GM21447 (cell line): ENCODE data around the gene C1orf159.

Source experiments
- ATAC-seq: cut with Tn5 transposase; IDR thresholded peaks from one replicate; pipeline ENCODE4 v1.9.1; 2021; ENCODE audit not compliant: unreplicated experiment

C1orf159 gene

DNA sequence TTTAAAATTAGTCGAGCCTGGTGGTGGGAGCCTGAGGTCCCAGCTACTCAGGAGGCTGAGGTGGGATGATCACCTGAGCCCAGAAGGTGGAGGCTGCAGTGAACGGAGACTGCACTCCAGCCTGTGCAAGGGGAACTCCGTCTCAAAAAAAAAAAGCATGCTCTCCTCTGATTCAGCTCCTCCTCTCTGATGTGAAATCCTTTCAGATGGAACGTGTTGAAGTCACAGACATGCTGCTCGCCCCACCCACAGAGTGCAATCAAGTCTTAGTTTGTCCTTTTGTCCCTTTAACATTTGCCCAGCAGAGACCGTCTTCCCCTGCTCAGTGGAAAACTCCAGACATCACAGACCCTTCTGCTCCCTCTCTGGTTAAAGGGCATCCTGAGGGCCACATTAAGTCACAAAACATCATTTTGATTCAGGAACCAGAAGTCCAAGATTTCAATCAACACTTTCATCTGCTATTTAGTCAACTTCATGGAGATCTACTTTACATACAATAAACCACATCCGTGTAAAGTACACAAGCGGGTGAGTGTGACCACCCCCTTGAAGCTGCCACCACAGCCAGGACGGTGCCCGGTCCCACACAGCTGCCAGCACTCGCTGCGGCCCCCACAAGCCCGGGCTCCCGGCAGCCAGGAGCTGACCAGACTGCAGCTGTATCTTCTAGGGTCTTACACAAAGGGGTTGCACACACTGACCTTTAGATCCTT lies 22.8 kb downstream of the C1orf159 start:
- ATAC-seq, result no peak

DNA sequence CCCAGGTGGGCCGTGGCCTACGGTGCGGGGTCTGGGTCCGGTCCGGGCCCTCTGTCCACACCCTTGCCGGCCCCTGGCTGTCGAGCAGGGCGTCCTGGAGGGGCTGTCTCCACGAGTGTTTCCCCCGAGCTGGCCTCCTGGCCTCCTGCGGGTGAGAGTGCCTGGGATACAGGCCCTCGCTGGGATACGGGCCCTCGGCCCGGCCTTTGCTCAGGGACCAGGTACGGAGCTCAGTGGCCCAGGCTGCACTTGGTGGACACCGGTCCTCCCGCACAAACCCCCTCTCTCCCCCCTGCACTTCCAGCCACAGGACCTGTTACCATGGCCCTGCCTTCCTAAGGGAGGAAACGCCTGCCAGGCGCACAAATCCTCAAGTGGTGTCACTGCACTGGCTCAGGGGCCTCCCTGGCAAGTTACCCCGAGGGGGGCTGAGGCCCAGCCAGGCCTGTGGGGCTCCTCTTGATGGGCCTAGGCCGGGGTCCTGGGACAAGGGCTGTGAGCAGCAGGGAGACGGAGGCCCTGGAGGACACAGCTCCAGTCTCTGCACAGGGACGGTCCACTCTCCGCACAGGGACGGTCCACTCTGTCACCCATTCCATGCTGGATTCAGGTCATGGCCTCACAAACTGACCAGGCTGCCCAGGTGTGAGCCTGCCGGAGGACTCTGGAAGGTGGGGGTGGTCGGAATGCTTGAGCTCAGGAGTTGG lies 23.6 kb downstream of the C1orf159 start:
- ATAC-seq, result no peak

DNA sequence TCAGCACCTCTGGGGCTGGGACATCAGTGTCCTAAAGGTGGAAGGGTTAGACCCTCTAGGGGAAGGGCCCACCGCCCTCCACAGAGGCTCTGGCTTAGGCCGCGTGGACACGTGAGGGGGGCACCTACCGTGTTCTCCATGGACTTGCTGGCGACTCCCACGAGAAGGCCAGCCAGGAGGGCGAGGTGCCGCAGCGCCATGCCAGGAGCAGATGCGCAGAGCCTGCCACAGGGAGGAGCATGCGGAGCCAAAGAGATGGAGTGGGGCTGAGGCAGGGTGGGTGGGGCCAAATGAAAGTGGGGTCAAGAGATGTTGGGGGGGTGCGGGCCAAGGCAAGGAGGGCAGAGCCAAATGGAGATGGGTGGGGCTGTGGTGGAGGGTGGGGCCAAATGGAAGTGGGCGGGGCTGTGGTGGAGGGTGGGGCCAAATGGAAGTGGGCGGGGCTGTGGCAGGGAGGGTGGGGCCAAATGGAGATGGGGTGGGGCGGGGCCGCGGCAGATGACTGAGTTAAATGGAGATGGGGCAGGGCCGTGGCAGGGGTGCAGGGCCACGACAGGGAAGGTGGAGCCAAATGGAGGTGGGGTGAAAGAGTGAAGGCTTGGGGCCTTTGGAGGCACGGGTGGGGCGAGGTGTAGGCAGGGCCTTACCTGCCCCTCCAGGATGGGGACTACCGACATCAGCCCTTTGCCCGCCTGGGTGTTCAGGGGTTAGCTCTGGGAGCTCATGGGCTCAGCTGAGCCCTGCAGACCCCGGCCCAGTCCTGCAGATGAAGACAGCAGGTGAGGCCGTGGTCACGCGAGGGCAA lies 24.3 kb downstream of the C1orf159 start:
- no peak for ATAC-seq

DNA sequence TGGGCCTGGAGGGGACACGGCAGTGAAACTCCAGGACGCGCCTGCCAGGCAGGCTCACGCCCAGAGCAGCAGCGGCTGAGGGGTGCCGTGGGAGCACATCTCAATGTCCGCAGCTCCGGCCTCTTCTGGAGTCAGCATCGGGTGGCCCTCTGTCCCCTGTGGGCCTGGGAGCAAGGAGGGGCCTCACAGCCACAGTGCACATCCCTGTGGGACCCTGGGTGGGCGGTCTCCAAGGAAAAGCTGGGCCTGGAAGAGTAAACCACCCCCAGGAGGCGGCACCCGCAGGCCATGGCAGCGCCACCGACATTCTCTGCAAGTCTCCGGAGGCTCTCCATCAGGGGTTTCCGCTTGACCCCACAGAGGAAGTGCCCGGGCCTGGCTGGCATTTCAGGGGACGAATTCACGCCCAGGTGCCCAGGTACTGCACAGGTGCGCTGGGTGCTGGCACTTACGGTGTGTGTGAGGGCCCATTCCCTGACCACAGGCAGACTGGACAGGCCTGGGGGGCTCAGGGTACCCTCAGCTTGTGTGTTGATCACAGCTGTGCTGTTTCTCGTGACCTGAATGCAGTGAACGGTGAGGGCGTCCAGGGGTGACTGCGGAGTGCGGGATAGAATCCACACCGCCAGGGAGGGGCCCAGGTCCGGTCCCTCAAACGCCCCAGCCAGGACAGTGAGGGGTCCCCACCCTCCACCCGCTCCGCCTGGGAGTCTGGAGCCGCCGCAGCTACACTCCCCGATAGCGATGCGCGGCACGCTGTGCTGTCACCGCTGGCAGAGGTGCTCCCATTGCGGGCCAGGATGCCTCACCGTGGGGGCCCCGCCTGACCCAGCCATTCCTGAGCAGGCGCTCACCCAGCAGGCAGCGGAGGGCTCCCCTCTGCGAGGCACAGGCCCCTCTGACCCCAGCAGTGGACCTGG lies 25.2 kb downstream of the C1orf159 start:
- ATAC-seq, result no peak

GRCh38 chr1:1089731-1090423 lies 26.0 kb downstream of the C1orf159 start:
- ATAC-seq, result no peak

DNA sequence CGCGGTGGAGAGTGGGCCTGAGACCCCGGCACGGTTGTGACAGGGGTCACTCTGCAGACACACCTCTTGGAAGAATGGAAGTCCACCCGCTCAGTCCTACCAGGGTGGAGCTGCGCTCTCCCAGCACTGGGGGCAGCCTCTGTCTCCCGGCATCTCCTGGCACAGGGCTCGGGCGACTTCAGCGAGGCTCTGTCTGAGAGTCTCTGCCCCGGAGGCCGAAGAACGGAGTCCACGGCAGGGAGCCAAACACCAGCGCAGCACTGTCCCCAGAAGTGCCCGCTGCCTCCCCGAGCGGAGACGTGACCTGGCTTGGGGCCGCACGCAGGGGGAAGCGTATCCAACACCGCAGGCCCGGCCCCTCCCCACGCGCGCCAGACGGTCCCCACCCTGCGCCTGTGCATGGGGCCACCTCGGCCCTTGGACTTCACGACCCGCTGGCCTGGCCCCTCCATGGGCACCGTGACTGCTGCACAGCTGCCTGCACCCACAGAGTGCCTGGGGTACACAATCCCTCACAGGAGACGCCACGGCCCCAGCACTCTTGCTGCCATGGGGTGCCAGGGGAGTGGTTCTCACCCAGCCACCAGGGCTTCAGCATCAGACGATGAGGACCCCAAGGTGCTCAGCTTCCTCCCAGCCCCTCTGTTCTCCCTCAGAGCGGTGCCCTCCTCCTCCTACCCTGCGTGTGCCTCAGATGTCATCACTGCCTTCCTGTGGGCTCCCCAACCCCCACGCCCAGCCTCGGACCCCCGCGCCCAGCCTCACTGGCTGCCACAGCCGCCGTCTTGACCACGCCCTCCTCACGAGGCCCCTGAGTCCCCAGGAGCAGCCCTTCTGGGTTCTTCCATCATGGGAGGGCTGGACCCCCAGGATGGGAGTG lies 26.8 kb downstream of the C1orf159 start:
- ATAC-seq, result no peak

- no peak for ATAC-seq
These were observed 27.7 kb downstream of the C1orf159 start for GRCh38 chr1:1088029-1088800.

GRCh38 chr1:1087351-1088028 lies 28.4 kb downstream of the C1orf159 start:
- ATAC-seq, result no peak

DNA sequence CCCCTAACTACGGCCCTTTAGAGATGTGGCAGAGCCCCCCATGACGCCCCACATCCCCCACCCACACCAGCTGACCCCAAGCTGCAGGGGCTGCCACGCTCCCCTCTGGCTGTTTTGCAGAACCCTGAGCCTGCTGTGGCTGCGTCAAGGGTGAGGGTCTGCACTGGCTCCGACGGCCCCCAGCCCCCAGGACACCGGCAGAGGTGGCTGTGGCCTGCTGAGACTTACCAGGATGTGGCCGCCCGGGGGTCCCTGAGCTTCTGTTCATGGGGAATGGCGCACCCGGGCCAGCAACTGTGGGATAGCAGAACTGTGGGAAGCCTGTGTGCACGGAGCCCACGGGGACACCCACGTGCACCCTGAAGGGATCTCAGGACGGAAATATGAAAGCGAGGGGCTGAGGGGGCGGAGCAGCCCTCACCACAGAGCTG lies 29.0 kb downstream of the C1orf159 start:
- no peak for ATAC-seq

DNA sequence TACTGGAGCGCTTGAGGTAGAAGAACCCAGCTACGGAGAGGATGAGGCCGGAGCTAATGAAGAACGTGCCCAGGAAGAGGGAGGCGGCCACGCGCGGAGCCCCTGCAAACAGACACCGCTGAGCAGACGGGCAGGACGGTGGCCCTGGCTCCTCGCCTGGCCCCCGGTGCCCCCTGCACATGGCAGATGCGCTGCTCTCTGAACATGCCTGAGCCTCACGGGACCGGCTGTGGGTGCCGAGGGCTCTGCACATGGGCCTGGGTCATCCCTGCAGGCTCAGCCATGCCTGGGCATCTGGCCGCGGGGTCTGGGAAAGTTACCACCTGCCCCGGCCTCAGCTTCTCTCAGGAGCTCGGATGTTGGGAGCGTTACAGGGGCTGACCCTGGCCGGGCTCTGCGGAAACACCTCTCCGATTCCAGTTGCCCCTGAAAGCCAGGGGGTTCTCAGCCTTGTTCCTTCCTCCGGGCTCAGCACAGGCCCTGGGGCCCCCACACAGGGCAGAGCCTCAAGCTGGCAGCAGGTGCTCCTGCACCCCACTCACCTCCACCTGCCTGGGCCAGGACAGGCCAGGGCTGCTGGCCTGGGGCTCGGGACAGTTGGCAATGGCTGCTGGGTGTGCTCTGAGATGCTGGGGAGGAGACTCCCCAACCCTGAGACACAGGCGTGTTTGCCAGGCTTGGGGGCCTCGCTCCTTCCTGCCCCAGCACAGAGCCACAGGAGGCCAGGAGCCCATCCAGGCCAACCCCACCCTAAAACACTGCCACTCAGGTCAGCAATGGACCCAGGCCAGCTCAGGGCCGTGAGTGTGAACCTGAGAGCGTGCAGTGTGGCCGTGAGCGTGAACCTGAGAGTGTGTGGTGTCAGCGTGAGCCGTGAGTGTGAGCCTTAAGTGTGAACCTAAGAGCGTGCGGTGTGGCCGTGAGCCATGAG lies 29.7 kb downstream of the C1orf159 start:
- no peak for ATAC-seq

- ATAC-seq, result no peak
These were observed 30.6 kb downstream of the C1orf159 start for GRCh38 chr1:1085171-1085841.

- ATAC-seq, result no peak
These were observed 31.3 kb downstream of the C1orf159 start for GRCh38 chr1:1084372-1085170.

DNA sequence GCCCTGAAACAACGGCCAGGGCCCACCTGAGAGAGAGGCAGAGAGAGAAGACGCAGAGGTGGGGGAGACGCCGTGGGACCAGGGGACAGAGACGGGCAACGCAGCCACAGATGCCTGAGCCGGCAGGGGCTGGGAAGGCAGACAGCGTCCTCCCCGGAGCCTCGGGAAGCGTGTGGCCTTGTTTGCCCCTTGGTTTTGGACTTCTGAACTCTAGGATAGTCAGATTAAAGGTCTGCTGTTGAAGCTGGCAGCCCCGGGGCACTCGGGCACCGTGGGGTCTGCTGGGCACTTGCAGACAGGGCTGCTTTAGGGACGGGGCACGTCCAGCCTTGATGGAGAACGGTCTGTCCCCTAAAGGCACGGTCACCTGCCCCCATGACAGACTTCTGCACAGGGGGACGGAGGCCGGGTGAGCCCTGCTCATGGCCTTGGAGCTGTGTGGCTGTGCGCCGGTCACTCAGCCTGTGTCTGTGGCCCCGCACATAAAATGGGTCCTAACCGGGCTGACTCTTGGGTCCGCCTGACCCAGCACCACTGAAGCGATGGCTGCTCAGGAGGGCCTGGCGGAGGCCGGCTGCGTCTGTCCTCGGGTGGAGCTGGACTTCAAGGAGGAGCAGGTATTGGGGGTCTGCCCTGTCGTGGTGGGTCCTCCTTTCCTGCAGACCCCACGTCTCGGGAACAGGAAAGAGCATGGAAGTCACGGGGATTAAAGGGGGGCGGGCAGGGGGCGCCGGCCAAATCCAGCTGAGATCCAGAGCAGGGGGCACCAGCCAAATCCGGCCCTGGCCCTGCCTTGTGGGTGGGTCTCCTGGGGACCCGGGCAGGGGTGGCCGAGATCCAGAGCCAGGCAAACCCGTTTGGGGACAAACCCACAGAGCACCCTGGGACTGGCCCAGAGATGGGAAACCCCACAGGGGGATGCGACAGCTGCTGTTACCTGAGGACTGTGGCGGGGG lies 32.2 kb downstream of the C1orf159 start:
- no peak for ATAC-seq

GRCh38 chr1:1082776-1083415 lies 33.0 kb downstream of the C1orf159 start:
- ATAC-seq, result no peak
